ENCODE data around the gene NCKAP5.

- no peak for TF ChIP-seq POLR2AphosphoS5 (IDR thresholded peaks at IDR 0.05)
- no peak for TF ChIP-seq CTCF (IDR thresholded peaks at IDR 0.05)
Measured at GRCh38 chr2:133345638-133346037, 222.6 kb downstream of the NCKAP5 start.

Data from prostate gland (tissue), 2 donors.